G401 (cell line): ENCODE measurements around the gene FBXL12. TPM values are rescaled to one million over a fixed set of nuclear protein-coding genes. Genes with fewer than 3 reads are reported as not detected.
A peak's percentile ranks its signal among the peaks of the same experiment; 100 is the strongest.

Source experiments
- DNase-seq: peaks from one replicate; pipeline ENCODE4 v3.0.0-alpha.2; 2015; ENCODE audit warnings: low spot score
- in situ Hi-C: cut with HindIII; loops from 2 replicates; pipeline ENCODE4 v1.10.0; 2016; ENCODE audit warnings: low sequenced_read_pairs, mixed read lengths
- total RNA-seq: library from RNA; depleted of rRNA; stranded (reverse); fragments of >200 nt; shearing (Covaris generic); gene quantifications from 2 replicates; pipeline ENCODE4 v1.2.3, GENCODE V29; 2014; rRNA removed

The FBXL12 gene, protein sequence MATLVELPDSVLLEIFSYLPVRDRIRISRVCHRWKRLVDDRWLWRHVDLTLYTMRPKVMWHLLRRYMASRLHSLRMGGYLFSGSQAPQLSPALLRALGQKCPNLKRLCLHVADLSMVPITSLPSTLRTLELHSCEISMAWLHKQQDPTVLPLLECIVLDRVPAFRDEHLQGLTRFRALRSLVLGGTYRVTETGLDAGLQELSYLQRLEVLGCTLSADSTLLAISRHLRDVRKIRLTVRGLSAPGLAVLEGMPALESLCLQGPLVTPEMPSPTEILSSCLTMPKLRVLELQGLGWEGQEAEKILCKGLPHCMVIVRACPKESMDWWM
- total RNA-seq = 23.4 and 32.4 TPM in 2 replicates

DNA sequence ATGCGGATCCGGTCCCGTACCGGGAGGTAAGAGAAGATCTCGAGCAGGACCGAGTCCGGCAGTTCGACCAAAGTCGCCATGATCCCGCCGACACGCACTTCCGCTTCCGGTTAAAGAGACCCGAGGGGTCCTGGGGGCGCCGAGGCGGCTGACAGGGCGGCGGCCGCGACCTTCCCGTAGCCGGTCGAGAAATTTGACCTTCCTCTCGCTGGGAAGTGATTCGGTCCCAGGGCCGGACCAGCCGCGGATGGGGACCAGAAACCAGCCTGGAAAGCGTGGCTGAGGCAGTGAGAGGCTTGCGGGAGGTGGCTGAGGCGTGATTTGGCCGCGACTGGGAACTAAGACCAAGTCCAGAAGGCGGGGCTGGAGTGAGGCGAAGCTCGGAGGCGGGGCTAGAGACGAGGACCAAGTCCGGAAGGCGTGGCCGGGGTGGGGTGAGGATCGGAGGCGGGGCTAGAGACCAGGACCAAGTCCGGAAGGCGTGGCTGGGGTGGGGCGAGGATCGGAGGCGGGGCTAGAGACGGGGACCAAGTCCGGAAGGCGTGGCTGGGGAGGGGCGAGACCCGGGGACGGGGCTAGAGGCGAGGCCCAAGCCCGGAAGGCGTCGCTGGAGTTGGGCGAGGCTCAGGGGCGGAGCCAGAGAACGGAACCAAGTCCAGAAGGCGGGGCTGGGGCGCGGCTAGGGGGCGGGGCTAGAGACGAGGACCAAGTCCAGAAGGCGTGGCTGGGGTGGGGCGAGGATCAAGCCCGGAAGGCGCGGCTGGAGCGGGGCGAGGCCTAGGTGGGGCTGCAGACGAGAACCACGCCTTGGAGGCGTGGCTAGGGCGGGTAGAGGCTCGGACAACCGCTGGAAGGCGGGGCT, at the start of gene FBXL12:
FBXL12 (minus strand) TSS at position 346 of the 862 bp plus-strand sequence; CDS start at position 80, 266 bp downstream.
- in situ Hi-C loops = no loop called here
- DNase-seq = peak; percentile 100

DNA sequence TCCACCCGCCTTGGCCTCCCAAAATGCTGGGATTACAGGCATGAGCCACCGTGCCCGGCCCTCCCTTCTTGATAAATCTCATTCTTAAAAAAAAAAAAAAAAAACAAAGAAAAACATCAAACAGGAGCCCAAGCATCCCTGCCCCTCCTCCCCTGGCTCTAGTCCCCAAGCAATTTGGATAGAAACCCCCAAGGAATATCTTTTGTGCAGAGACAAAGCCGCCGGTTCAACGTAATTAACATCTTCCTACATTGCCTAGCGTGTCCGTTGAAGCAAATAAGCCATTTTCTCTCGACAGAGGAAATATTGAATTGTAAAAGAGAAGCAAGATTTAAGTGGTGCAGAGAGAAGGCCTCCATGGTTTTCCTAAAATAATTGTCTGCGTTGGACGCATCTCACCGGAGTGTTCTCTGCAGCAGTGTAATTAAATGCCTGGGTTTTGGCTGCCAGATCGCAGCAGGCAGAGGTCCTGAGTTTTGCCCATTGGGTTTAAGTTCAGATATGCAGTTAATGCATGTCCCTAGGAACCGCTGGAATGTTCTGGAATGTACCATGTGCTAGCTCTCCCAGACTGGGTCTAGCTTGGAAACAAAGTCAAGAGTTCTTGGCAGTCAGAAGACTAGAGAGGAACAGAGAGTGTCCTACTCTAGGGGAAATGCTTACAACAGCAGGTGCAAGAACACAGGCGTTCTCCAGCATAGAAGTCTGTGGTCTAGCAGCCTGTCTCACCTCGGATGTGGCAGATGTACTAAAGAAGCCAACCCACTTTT, 47.0 kb upstream of the FBXL12 start:
- in situ Hi-C loops = no loop called here

GRCh38 chr19:9863759-9864158, 44.9 kb upstream of the FBXL12 start:
- no peak for DNase-seq
- in situ Hi-C loops = no loop called here

More for the DNA sequence above, 47.0 kb upstream of the FBXL12 start:
- peak; percentile 78 for DNase-seq

DNA sequence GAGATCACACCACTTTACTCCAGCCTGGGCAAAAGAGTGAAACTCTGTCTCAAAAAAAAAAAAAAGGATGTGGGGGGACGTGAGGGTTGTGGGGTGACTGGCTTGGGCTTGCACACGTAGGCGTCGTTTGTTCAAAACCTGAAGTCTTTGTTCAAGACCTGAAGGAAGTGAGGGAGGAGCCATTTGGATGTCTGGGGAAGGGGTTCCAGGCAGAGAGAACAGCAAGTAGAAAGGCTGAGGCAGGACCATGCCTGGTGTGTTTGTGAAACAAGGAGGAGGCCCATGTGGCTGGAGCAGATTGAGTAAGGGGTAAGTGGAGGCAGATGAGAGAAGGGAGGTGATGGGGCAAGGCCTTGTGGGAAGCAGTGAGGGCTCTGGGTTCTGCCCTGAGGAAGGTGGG, 44.1 kb upstream of the FBXL12 start:
- no peak for DNase-seq
- in situ Hi-C loops = no loop called here

GRCh38 chr19:9861503-9861902, 42.6 kb upstream of the FBXL12 start:
- no peak for DNase-seq

GRCh38 chr19:9860407-9860806, 41.5 kb upstream of the FBXL12 start:
- in situ Hi-C loops = no loop called here

More at GRCh38 chr19:9861503-9861902, 42.6 kb upstream of the FBXL12 start:
- in situ Hi-C loops = no loop called here

DNA sequence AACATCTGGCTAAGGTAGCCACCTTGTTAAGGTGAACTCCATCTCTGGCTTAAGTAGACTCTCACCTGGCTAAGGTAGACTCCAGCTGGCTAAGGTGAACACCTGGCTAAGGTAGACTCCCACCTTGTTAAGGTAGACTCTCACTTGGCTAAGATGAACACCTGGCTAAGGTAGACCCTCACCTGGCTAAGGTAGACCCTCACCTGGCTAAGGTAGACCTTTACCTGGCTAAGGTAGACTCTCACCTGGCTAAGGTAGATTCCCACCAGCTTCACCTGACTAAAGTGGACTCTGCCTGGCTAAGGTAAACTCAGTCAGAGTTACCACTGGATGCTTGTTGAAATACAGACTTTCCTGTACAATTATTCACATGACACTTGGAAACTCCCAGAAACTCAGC, 39.9 kb upstream of the FBXL12 start:
- in situ Hi-C loops = no loop called here
- no peak for DNase-seq

More at GRCh38 chr19:9860407-9860806, 41.5 kb upstream of the FBXL12 start:
- DNase-seq = peak; percentile 66

GRCh38 chr19:9857920-9858746, 39.3 kb upstream of the FBXL12 start:
- in situ Hi-C loops = no loop called here
- no peak for DNase-seq

GRCh38 chr19:9857076-9857721, 38.3 kb upstream of the FBXL12 start:
- in situ Hi-C loops = no loop called here
- DNase-seq = no peak

DNA sequence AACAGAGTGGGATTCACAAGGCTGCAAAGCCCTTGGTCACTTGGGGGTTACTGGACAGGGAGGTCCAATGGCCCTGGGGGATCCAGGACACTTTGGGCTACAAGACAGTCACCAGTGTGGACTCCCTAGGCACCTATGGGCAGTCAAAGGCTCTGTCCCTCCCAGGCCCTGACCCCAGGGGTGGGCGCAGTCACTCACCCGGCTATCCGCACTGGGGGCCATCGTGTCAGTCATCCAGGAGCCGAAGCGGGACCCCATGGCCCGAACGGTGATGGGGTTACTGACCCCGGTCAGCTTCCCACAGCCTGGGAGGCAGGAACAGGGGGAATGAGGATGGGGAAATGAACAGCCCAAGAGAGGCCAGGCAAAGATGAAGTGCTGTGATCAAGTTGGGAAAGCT, 37.7 kb upstream of the FBXL12 start:
- in situ Hi-C loops = no loop called here

DNA sequence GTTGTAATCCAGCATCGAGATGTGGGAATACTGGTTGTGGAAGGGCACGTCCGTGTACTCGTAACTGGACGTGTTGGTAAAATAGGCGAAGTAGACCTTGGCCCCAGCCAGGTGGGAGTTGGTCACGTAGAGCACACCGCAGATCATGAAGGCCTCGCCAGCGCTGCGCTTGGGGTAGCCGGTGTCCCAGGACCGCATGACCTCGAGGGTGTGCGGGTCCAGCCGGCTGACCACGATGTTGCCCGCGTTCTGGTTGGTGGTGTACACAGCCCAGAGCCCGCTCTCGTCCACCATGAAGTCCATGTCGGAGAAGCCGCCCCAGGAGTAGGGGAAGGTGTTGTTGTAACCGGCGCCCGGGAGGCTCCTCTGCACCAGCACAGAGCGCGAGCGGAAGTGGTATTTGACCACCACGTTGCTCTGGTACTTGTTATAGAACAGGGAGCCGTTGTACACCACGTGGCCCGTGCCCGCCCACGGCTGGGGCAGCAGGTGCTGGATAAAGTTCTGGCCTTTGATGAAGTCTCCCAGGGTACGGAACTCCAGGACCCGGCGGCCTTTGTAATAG, 35.5 kb upstream of the FBXL12 start:
- DNase-seq = no peak
- in situ Hi-C loops = no loop called here

More for the DNA sequence above, 37.7 kb upstream of the FBXL12 start:
- DNase-seq = no peak

- in situ Hi-C loops = no loop called here
- peak; percentile 74 for DNase-seq
These were observed 31.5 kb upstream of the FBXL12 start for GRCh38 chr19:9850235-9850959.

- in situ Hi-C loops = no loop called here
- DNase-seq = no peak
These were observed 30.9 kb upstream of the FBXL12 start for GRCh38 chr19:9849791-9850190.

DNA sequence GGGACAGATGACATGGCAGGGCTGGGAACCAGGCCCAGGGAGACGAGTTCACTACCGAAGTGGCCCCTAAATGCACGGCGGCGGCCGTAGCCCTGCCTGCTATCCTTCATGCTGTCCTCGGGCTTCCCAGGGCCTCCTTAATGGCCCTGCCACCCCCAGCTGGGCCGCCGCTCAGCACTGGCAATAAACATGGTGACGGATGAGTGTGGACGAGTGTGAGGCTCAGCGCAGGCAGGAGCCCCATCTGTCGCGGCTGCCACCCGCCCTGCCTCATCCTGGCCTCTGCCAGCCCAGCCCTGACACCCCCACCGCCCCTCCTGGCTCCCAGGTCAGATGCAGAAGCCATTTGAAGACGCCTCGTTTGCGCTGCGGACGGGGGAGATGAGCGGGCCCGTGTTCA, 29.9 kb upstream of the FBXL12 start:
- peak; percentile 89 for DNase-seq
- in situ Hi-C loops = no loop called here

GRCh38 chr19:9848060-9848459, 29.2 kb upstream of the FBXL12 start:
- in situ Hi-C loops = no loop called here
- peak; percentile 63 for DNase-seq

DNA sequence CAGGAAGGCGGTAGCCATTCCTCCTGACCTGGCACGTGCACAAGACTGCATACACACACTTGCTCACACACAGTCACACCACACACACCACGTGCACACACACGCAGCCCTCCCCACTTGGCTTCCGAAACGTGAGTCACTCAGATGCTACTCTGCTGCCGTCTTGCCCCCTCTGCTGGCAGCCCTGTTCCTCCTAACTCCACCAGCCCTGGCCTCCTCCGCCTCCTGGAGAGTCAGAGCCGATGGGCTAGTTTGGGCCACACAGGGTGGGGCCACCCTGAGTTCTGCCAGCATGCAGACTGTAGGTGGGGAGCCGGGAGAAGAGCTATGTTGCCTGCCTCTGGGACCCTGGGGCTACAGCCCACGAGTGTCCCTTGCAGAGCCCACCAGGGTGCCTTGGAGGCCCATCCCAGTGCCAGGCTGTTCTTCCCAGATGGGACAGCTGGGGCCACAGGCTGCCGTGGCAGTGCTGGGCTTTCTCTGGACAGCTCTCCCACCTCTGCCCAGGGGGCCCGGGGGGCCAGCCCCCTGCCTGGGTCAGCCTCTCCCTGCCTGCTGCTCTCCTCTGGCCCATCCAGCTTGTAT, 28.3 kb upstream of the FBXL12 start:
- in situ Hi-C loops = no loop called here
- DNase-seq = peak; percentile 67
